HG03378 (cell line): Measurements from ENCODE around the gene SEMA3C.

Experiments
- ATAC-seq: cut with Tn5 transposase; IDR thresholded peaks from one replicate; pipeline ENCODE4 v1.9.1; 2021; ENCODE audit warnings: mild to moderate bottlenecking, moderate library complexity; ENCODE audit not compliant: unreplicated experiment

SEMA3C gene

DNA sequence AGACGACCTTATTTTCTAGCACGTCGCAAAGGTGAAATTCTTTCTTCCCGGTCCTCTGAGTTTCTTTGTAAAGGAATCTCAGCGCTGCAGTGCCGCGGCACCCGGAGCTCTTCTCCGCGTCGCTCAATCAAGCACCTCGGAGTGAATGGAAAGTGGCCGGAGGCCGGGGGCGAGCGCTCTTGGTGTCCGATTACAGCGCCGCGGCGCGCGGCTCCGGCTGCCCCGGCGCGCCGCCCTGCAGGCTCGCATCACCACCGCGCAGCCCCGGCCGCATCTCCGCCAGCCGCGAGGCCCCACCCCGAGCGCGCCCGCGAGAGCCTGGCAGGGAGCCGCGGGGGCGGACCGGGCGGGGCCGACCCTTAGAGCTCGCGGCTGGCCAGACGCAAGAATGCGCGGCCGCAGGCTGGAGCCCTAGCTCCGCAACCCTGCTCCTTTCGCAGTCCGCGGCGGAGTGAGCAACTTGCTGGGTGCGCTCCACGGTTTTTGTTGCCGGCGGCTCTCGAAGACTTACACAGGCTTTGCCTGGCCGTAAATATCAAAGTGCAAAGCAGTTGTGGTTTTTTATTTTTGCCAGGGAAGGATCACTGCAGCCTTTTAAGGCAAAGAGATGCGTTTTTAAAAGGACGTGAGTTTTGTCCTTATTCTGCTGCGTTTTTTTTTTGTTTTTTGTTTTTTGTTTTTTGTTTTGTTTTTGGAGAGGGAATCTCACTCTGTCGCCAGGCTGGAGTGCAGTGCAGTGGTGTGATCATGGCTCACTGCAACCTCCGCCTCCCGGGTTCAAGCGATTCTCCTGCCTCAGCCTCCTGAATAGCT, at the start of gene SEMA3C:
Gene SEMA3C (minus strand): TSS at position 143 of the 813 bp plus-strand sequence. CDS start 2,270 bp downstream, outside the sequence.
- peak; percentile 30 for ATAC-seq

DNA sequence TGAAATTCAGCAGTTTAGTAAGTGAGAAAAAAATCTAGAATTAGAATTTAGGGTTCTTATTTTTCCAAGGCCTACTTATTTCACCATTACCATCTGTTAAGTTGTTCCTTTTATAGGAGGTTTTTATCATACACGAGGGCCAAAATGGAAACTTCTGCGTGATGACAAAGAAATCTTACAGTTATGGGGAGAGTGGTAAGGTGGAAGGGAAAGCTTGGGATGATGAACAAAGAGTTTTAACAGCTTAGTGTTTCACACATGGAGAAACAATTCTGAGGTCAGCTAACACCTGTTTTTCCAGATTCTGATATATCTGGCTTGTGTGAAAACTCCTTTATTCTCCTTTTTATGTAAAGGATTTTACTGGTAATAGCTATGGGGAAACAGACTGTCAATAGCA, 49.8 kb upstream of the SEMA3C start:
- ATAC-seq, result no peak

DNA sequence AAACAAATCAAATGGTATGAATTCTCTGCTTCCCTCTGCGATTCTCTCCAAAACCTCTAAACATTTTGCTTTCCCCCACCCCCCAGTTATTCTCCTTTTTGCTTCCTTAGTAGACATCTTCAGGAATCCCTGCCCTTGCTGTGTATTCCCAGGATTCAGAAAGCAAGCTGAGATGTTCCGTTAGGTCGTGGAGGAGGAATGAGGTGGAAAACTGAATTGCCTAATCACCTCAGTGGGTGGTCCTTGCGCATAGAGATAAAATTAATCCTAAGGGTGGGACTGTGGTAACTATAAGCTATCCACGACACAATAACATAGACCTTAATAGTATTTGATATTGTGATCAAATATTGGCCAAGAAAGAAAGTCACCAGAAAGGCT, 49.1 kb upstream of the SEMA3C start:
- no peak for ATAC-seq

DNA sequence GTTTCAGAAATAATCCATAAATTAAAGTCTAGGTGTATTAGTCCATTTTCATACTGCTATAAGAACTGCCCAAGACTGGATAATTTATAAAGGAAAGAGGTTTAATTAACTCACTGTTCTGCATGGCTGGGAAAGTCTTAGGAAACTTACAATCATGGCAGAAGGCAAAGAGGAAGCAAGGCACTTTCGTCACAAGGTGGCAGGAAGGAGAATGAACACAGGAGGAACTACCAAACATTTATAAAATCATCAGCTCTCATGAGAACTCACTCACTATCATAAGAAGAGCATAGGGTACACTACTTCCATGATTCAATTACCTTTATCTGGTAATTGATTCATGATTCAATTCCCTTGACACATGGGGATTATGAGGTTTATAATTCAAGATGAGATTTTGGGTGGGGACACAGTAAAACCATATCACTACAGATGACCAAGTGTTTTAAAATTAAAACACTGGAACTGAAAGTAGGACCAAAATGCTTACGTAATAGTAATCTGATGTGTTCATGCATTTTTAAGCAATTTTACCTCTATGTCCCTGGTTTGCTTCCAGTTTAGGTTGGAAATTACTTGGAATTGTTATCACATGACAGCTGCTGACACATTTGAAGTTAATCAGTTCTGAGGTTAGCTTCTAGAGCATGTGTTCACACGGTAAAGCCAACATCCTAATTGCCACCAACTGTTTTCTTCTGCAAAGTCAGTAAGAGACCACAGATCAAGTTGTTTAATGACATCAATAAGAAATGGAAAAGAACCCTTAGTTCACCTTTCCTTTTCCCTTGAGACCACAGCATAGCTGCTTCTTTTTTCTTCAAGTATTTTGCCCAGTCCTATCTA, 48.4 kb upstream of the SEMA3C start:
- no peak for ATAC-seq

- no peak for ATAC-seq
Measured at GRCh38 chr7:80960244-80960795, 41.5 kb upstream of the SEMA3C start.

GRCh38 chr7:80957226-80957777, 38.5 kb upstream of the SEMA3C start:
- no peak for ATAC-seq

GRCh38 chr7:80954191-80954590, 35.3 kb upstream of the SEMA3C start:
- no peak for ATAC-seq

DNA sequence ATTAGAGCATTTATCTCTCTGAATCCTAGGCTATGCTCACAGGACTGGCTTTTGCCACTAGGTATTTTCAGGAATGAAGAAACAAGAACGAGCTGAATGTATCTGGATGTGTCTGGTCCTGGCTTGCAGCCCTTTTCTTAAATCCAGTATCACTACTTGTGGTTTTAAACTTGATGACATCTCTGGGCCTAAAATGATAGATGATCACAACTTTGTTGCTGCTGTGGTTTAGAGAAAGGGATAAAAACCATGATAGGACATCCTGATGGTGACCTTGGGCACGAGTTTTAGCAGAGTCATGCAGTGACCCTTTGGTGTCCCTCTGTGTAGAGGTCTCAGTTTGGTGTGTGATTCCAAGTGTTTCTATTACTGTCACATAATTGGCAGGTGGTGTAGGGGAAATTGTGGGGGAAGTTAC, 31.7 kb upstream of the SEMA3C start:
- no peak for ATAC-seq

DNA sequence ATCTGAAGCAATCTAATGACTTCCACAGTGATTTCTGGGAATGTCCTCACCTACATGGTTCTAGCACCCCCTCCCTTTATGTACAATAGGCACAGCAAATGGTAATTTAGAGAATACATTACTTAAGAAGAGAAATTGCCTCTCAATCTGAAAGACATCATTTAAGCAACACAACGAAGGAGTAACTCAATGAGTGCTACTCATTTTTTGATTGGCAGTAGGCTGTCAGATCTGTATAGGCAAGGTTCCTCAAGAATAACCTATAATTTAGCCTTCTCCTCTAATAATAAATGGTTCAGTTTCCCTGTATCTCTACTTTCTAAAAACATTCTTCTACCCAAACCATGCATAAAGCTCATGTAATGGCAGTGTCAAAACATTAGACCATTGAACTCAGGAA, 30.6 kb upstream of the SEMA3C start:
- ATAC-seq, result no peak

DNA sequence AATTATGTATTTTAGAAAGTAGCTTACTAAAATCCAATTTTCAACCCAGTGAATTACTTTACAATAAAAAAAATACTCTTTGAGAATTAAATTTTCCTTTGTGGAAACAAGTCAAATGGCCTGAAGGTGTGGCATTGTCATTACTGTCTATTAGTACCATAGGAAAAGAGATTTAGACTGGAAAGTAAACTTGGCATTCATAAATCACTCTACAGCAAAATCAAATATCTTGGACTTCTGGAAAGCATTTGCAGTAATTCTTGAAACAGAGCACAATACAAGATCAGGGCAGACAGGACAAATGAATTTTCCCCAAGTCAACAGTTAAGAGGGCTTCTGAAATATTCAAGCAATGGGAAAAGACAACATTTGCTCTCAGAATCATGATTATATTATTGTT, 28.0 kb upstream of the SEMA3C start:
- no peak for ATAC-seq

- ATAC-seq, result no peak
Measured at GRCh38 chr7:80945976-80946375, 27.1 kb upstream of the SEMA3C start.

- no peak for ATAC-seq
Measured at GRCh38 chr7:80943342-80943741, 24.5 kb upstream of the SEMA3C start.

GRCh38 chr7:80942261-80943041, 23.6 kb upstream of the SEMA3C start:
- ATAC-seq, result no peak

- no peak for ATAC-seq
Measured at GRCh38 chr7:80941208-80941758, 22.4 kb upstream of the SEMA3C start.

GRCh38 chr7:80940539-80941207, 21.8 kb upstream of the SEMA3C start:
- no peak for ATAC-seq

GRCh38 chr7:80937336-80937735, 18.5 kb upstream of the SEMA3C start:
- no peak for ATAC-seq

- ATAC-seq, result no peak
Measured at GRCh38 chr7:80935991-80936780, 17.3 kb upstream of the SEMA3C start.

DNA sequence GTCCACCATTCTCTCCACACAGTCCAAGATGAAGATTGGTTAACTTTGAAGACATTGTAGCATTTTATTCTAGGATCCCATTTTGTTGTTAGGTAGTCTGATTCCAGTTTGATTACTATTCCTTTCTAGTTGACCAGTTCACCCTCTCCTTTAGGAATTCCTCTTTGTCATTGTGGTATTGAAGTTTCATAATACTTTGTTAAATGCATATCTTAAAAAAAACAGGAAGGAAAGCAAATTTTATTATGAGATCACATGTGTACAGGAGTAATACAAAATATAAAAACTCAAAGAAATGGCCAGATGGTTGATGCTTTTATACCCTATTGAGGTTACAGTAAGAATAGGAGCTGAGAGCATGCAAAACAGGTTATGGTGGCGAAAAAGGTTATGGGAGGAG, 15.5 kb upstream of the SEMA3C start:
- no peak for ATAC-seq

- ATAC-seq, result no peak
Measured at GRCh38 chr7:80932536-80932935, 13.7 kb upstream of the SEMA3C start.
